Upper lobe of left lung (tissue), 6 donors: ENCODE measurements around the gene TMEM198. TPM values are rescaled to one million over a fixed set of nuclear protein-coding genes. Genes with fewer than 3 reads are reported as not detected.
A peak's percentile ranks its signal among the peaks of the same experiment; 100 is the strongest.

Source experiments
- ATAC-seq, 2 donors: fragments of 200-7000 bp; cut with Tn5 transposase; one replicate each; pipeline ENCODE4 v1.9.1; 2022; ENCODE audit warnings: mild to moderate bottlenecking in 2 of 2, moderate library complexity in 2 of 2; ENCODE audit not compliant: low FRiP score in 2 of 2
- DNase-seq, 2 donors: peaks; one replicate each; pipeline ENCODE4 v3.0.0-alpha.2; 2019 to 2020
- H3K27ac ChIP-seq, 4 donors: fragments of 200-600 bp; sonication (generic); one replicate each; pipeline ENCODE4 v1.5.1; 2016 to 2019
- H3K27me3 ChIP-seq, 4 donors: fragments of 200-600 bp; sonication (generic); one replicate each; pipeline ENCODE4 v1.5.1; 2017 to 2019
- H3K36me3 ChIP-seq, 4 donors: fragments of 200-600 bp; sonication (generic); one replicate each; pipeline ENCODE4 v1.5.1; 2016 to 2019
- H3K4me1 ChIP-seq, 4 donors: fragments of 200-600 bp; sonication (generic); one replicate each; pipeline ENCODE4 v1.5.1; 2018 to 2019
- H3K4me3 ChIP-seq, 4 donors: fragments of 200-600 bp; sonication (generic); one replicate each; pipeline ENCODE4 v1.5.1; 2017 to 2019; ENCODE audit warnings: mild to moderate bottlenecking in 2 of 4, moderate library complexity in 1 of 4
- H3K9me3 ChIP-seq, 4 donors: fragments of 200-600 bp; sonication (generic); one replicate each; pipeline ENCODE4 v1.5.1; 2018 to 2019
- EP300 ChIP-seq, 4 donors: sonication (generic); formaldehyde crosslinking; IDR thresholded peaks; one replicate each; pipeline ENCODE4 v1.5.1; 2017; ENCODE audit warnings: antibody characterized with exemption in 4 of 4, control low read depth in 2 of 4
- POLR2A ChIP-seq, 4 donors: fragments of 450-650 bp; IDR thresholded peaks; one replicate each; pipeline ENCODE4 v1.5.1; 2016 to 2017; ENCODE audit warnings: antibody characterized with exemption in 4 of 4, mild to moderate bottlenecking in 2 of 4
- POLR2AphosphoS5 ChIP-seq, 2 donors: sonication (generic); formaldehyde crosslinking; IDR thresholded peaks; one replicate each; pipeline ENCODE4 v1.5.1; 2017; ENCODE audit warnings: antibody characterized with exemption in 2 of 2
- WGBS, 2 donors: methylation state at CpG; one replicate each; pipeline ENCODE4 v1.1.5; 2017 to 2018; 5-methylcytosine and 5-hydroxymethylcytosine counted together
- total RNA-seq, 6 donors: library from RNA; depleted of rRNA in 4 of 6; stranded (reverse); fragments of >200 nt in 4 of 6; gene quantifications; one replicate each; pipeline versions ENCODE4 v1.1.0 to v1.2.1, GENCODE V29; 2016 to 2021
- TF ChIP-seq, protein P1 (sequence below), 6 experiments: fragments of 450-650 bp in 4 of 6; fragments of 200-600 bp in 2 of 6; sonication (generic) in 2 of 6; IDR thresholded peaks; one replicate each; pipeline ENCODE4 v1.5.1; 2016 to 2019; ENCODE audit warnings: antibody characterized with exemption in 6 of 6
- donor health status: DM: no; HTN: no; CAD: no; lungs with moderate emphysema.
- donor health status: DM: no; HTN: yes; CAD: no; lungs with severe emphysema.

The TMEM198 gene
- total RNA-seq, 6 donors from 2014 or later: 1.9 to 12.6 (median 4.2) TPM

DNA sequence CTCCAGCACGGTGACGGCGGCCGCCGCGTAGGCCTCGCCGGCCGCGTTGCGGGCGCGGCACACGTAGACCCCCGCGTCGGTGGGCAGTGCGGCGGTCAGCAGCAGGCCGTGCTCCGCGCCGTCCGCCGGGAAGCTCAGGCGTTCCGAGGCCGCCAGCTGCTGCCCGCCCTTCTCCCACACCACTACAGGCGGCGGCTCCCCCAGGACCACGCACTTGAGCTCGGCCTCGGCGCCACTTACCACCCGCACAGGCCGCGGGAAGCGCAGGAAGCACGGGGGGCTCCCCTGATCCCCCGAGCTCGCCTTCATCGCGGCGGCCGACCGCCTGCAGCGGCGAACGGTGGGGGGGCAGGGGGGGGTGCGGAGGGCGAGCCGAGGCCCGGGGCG lies 27.1 kb downstream of the TMEM198 start:
- Histone ChIP-seq H3K36me3 (peaks cover 0 to 4% (median 0%) of the 10 kb centered on the region in 4 donors), H3K9me3 (no peaks in the 10 kb centered on the region), H3K27ac (peak overlapping the region; percentile 72 to 86 (median 82)), H3K4me1 (peaks cover 0 to 24% (median 12%) of the 10 kb centered on the region in 4 donors), H3K27me3 (peaks cover 0 to 4% (median 0%) of the 10 kb centered on the region in 4 donors), H3K4me3 (peak overlapping the region; percentile 67 to 83 (median 81))
- DNase-seq (peak in 1 of 2 donors; percentile 86), ATAC-seq (peak in 1 of 2 donors; percentile 53)
- TF ChIP-seq POLR2AphosphoS5 (IDR thresholded peaks at IDR 0.05) (no peak), POLR2A (IDR thresholded peaks at IDR 0.05) (no peak), EP300 (IDR thresholded peaks at IDR 0.05) (no peak)
- TF ChIP-seq, protein P1, sequence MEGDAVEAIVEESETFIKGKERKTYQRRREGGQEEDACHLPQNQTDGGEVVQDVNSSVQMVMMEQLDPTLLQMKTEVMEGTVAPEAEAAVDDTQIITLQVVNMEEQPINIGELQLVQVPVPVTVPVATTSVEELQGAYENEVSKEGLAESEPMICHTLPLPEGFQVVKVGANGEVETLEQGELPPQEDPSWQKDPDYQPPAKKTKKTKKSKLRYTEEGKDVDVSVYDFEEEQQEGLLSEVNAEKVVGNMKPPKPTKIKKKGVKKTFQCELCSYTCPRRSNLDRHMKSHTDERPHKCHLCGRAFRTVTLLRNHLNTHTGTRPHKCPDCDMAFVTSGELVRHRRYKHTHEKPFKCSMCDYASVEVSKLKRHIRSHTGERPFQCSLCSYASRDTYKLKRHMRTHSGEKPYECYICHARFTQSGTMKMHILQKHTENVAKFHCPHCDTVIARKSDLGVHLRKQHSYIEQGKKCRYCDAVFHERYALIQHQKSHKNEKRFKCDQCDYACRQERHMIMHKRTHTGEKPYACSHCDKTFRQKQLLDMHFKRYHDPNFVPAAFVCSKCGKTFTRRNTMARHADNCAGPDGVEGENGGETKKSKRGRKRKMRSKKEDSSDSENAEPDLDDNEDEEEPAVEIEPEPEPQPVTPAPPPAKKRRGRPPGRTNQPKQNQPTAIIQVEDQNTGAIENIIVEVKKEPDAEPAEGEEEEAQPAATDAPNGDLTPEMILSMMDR (IDR thresholded peaks at IDR 0.05): no peak
- WGBS, 2 donors: 2% methylated on average over 18 of the region's 55 CpGs; no CpG with 5 or more reads in 1 of the 2 donors

GRCh38 chr2:219571311-219572236 lies 27.7 kb downstream of the TMEM198 start, which contains the start of gene OBSL1:
TSS of gene OBSL1 (minus strand) at chr2:219571539. CDS start at chr2:219571232, 307 bp downstream.
- Histone ChIP-seq H3K27ac (peak within 1 kb of the TSS; percentile 72 to 86 (median 82)), H3K27me3 (peaks cover 0 to 4% (median 0%) of the 10 kb centered on the region in 4 donors), H3K4me1 (peaks cover 0 to 24% (median 12%) of the 10 kb centered on the region in 4 donors), H3K36me3 (no peaks in the 10 kb centered on the region), H3K9me3 (no peaks in the 10 kb centered on the region), H3K4me3 (peak within 1 kb of the TSS; percentile 67 to 83 (median 81))
- peak; percentile 67 to 72 for ATAC-seq
- WGBS, 2 donors: 15 to 18% methylated on average over 13 to 28 of the region's 42 CpGs
- DNase-seq: peak; percentile 71 to 91
- TF ChIP-seq, protein P1 (IDR thresholded peaks at IDR 0.05): no peak
- TF ChIP-seq POLR2AphosphoS5 (IDR thresholded peaks at IDR 0.05) (no peak), POLR2A (IDR thresholded peaks at IDR 0.05) (peak in 1 of 4 donors; percentile 32), EP300 (IDR thresholded peaks at IDR 0.05) (no peak)

GRCh38 chr2:219572237-219573001 lies 28.6 kb downstream of the TMEM198 start, which contains the start of gene INHA:
TSS of gene INHA (plus strand) at chr2:219572310. CDS start at chr2:219572375, 65 bp downstream.
- TF ChIP-seq POLR2A (IDR thresholded peaks at IDR 0.05): no peak
- TF ChIP-seq EP300 (IDR thresholded peaks at IDR 0.05): no peak
- TF ChIP-seq, protein P1 (IDR thresholded peaks at IDR 0.05): no peak
- TF ChIP-seq POLR2AphosphoS5 (IDR thresholded peaks at IDR 0.05): no peak
- Histone ChIP-seq H3K4me1 (peaks cover 0 to 24% (median 12%) of the 10 kb centered on the region in 4 donors), H3K27me3 (peaks cover 0 to 4% (median 0%) of the 10 kb centered on the region in 4 donors), H3K4me3 (peak within 1 kb of the TSS; percentile 67 to 83 (median 81)), H3K27ac (peak within 1 kb of the TSS; percentile 72 to 86 (median 82)), H3K36me3 (no peaks in the 10 kb centered on the region), H3K9me3 (no peaks in the 10 kb centered on the region)
- DNase-seq: peak in 1 of 2 donors; percentile 47
- WGBS, 2 donors: 85 to 88% methylated on average over 8 to 13 of the region's 13 CpGs
- ATAC-seq: no peak

DNA sequence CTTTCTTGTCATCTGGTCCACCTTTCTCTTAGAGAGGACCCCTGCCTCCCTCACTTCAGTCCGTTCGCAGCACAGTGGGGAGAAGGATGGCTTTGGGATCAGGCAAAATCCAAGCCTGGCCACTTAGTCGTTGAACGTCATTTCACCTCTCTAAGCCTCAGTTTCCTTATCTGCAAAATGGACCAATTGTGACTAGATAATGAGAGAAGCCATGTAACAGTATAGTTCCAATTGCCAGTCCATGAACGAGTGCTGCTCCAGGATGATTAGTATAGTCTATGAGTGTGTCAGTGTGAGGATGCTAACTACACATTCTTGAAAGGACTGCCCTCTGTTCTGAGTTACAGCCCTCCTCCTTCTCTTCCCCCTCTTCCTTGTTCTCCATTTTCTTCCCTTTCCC lies 29.3 kb downstream of the TMEM198 start:
- peaks cover 0 to 4% (median 0%) of the 10 kb centered on the region in 4 donors for H3K27me3 ChIP-seq
- TF ChIP-seq POLR2AphosphoS5 (IDR thresholded peaks at IDR 0.05) (no peak), EP300 (IDR thresholded peaks at IDR 0.05) (no peak), POLR2A (IDR thresholded peaks at IDR 0.05) (no peak)
- TF ChIP-seq, protein P1 (IDR thresholded peaks at IDR 0.05): no peak
- H3K27ac ChIP-seq: no peak overlapping the region
- no peak for DNase-seq
- 83 to 84% methylated on average over 5 of the region's 5 CpGs for WGBS, 2 donors
- H3K36me3 ChIP-seq: no peaks in the 10 kb centered on the region
- ATAC-seq: no peak
- peaks cover 0 to 24% (median 12%) of the 10 kb centered on the region in 4 donors for H3K4me1 ChIP-seq
- H3K9me3 ChIP-seq: no peaks in the 10 kb centered on the region
- no peak overlapping the region for H3K4me3 ChIP-seq
